Lower leg skin (tissue), 3 donors: ENCODE measurements around the gene IBA57.

Source experiments
- CTCF ChIP-seq, 3 donors: fragments of 450-650 bp; IDR thresholded peaks; one replicate each; pipeline ENCODE4 v1.5.1; 2016; ENCODE audit warnings: antibody characterized with exemption in 3 of 3, mild to moderate bottlenecking in 3 of 3, moderate library complexity in 2 of 3
- POLR2A ChIP-seq, 2 donors: fragments of 450-650 bp; IDR thresholded peaks; one replicate each; pipeline ENCODE4 v1.6.1; 2016 to 2017; ENCODE audit warnings: antibody characterized with exemption in 2 of 2, mild to moderate bottlenecking in 1 of 2, moderate library complexity in 1 of 2

- TF ChIP-seq CTCF (IDR thresholded peaks at IDR 0.05) (no peak), POLR2A (IDR thresholded peaks at IDR 0.05) (no peak)
Measured at GRCh38 chr1:228123505-228123904, 42.1 kb upstream of the IBA57 start.
